SHP77 treated with DMSO at 0.1 percent for 48 hours (cell line): ENCODE data around the gene SEC61B.
"Not testable (repeated sequence)": the region's sequence is repeated elsewhere in the genome, so short reads cannot be mapped to it uniquely, and the experiment has no call there.

Experiments
- DNase-seq: peaks from one replicate; lab custom pipeline; 2025; lab: John Stamatoyannopoulos, UW

The SEC61B gene

DNA sequence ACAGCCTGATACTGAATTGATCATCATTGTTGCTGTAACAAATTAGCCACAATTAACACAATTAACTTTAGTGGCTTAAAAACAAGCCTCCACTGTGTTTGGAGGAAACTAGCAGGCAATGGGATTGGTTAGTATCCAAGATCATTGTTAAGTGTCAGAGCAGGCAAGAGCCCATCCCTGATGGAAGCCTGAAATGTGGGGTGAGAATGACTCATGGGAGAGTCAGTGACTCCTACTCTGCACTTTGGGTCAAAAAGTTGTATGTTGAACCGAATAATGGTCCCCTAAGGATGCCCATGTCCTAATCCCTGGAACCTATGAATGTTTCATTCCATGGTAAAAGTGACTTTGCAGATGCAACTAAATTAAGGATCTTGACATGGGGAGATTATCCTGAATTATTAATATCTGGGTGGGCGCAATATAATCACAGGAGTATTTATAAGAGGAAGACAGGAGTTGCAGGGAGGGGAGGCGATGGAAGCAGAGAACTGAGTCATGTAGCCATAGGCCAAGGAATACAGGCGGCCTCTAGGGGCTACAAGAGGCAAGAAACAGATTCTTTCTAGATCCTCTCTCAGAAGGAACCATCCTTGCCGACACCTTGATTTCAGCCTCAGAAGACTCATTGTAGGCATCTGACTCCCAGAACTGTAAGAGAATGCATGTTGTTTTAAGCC, 29.2 kb upstream of the SEC61B start:
- no peak for DNase-seq

DNA sequence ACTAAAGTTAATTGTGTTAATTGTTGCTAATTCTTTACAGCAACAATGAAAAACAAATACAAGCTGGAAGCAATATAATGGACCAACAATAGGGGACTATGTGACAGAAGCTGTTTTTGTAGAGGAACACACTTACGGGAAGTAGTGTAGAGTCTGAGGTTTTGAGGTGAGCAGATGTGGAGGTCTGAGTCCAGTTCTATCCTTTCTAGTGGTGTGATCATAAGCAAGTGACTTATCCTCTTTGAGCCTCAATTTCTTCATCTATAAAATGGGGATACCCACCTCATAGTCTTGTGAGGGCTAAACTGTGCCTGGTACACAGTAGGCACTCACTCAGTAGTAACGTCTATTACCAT, 28.6 kb upstream of the SEC61B start:
- DNase-seq, result no peak

DNA sequence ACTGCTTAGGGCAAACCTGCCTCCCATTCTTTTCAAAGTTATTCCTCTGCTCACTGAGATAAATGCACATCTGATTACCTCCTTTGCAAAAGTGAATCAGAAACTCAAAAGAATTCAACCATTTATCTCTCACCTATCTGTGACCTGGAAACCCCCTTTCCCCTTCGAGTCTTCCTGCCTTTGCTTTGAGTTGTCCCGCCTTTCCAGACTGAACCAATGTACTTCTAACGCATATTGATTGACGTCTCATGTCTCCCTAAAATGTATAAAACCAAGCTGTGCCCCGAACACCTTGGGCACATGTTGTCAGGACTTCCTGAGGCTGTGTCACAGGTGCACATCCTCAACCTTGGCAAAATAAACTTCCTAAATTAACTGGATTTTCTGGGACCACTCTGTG, 25.6 kb upstream of the SEC61B start:
- DNase-seq, result not testable (repeated sequence)

DNA sequence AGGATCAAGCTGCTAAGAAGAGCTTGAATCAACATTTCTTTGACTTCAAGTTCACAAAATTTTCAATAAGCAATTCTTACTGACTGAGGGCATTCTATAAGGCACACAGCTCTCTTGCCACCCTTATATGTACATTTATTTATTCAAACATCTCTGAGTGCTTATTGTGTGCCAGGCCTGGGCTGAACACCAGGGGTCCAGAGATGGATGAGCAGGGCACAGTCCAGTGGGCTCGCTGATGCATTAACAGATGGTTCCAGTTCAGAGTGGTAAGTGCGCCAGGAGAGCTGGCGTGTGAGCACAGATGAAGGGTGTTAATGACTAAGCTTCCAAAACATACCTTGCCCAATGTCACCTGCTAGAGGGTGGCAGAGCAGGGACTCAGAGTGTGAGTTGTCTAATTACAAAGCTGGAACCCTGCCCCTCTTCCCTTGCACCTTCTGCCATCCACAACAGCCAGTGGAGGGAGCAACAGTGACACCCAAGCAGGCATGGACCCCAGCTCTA, 24.9 kb upstream of the SEC61B start:
- no peak for DNase-seq

DNA sequence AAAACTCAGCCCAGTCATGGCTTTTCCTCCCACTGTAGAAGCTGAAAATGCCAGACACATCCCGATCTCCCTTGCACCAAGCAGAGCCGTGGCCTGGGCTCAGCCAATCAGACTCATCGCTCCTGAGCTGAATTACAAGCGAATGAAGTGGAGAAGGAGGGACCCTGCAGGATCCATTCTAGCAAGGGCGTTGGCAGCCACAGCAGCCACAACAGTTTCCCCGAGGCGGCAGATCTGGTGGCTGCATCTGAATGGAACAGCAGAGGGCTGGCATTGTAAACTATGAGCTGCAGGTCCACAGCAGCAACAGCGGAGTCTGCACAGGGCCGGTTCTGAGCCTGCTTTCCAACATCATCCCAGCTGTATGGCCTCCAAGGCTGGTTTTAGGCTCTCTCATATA, 24.1 kb upstream of the SEC61B start:
- no peak for DNase-seq

DNA sequence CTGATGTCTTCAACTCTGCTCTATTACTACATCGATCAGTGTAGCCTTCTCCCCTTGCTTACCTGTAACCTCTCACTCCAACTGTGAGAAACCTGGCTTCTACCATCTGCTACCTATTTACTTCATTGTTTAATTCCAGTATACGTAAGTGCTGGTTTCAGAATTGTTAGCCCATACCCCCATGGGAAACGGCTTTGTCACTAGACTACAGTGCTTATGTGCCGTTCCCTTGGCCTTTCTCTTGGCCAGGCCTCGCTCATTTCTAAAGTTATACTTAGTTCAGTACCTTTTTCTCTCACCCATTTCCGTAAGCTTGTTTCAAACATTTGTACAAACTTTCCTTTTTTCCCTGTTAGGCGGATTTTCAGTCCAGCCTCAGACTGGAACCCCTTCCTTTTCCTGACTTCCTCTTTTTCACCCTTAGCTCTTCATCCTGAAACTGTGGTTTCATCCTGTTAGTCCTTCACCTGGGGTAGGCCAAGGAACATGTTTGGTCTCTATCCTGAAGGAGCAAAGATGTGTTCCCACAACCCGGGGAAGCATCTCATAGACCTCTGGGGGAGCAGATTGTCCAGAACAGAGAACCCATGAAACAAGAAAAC, 22.0 kb upstream of the SEC61B start:
- no peak for DNase-seq

DNA sequence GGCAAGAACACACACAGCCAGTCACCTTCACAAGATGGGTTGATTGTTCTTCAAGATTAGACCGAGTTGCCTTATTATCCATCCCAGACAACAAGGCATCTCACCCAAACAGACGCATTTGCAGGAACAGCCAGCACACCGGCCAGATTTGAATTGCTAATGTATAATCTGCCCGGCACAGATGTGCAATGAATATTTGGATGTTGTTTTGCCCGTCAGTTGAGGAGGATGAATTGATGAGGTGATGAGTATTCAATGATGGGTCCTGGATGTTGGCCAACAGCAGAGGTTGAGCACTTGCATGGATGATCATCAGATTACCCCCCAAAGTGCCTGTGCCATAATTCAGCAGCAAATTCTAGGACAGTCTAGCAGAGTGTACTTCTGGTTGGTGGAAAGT, 20.5 kb upstream of the SEC61B start:
- no peak for DNase-seq

DNA sequence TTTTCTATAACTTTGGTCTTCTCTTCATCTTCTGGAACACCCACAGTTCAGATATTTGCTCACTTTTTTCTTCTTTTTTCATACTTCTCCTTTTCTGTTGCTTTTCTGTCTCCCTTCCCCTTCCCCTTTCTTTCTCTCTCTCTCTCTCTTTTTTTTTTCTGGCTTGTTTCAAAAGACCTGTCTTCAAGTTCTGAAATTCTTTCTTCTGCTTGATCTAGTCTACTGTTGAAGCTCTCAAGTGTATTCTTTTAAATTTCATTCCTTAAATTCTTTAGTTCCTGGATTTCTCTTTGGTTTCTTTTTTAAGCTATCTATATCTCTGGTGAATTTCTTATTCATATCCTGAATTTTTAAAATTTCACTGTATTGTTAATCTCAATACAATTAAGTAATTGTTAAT, 11.5 kb upstream of the SEC61B start:
- no peak for DNase-seq

DNA sequence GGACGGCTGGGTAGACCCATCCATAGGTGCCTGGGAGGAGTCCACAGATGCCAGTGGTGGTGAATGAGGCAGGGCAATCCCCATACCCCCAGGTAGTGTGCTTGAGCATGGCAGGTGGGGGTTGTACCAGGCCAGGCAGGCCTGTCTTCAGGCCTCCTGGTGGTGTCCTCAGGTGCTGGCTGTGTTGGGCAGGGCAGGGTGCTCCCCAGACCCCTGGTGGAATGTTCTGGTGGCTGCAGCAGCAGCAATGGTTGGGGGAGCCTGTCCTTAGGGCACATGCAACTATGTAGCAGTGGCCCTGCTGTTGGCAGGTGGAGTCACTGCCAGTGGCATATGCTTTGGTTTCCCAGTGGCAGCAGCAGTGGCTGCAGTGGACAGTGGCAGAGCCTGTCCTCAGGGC, 10.3 kb upstream of the SEC61B start:
- DNase-seq, result no peak

DNA sequence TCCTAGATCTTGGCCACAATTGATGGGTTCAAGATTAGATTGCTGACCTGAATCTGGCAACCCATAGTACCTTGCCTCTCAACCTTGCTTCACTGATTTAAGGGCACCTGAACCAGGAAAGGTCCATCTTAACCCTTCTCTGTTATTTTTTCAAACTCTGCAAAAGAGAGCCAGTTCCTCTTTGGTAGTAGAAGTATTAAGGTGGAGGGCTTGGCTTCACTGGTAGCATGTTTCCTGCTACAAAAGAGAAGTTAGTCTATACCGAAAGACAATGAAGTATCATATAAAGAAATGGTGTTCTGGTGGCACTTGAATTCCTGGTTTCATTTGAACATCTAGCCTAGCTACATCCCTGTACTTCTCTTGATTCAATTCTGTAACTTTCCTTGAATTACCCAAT, 8.9 kb upstream of the SEC61B start:
- DNase-seq, result no peak

DNA sequence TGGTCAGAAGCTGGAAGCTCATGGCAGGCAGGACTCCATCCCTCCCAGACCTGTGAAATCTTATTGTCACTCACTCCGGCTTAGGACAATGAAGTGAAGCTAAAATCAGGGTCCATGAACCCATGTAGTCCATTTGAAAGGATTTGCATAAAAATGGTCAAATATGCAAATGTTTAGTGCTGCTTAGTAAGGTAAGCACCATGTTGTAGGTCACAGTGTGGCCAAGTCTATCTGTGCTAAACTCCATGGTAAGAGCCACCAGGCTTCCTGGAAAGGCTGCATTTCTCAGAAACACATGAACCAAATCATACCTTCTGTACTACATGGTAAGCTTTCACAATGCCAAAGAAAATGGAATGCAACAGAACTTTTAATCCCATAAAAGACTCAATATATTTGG, 6.0 kb upstream of the SEC61B start:
- no peak for DNase-seq

DNA sequence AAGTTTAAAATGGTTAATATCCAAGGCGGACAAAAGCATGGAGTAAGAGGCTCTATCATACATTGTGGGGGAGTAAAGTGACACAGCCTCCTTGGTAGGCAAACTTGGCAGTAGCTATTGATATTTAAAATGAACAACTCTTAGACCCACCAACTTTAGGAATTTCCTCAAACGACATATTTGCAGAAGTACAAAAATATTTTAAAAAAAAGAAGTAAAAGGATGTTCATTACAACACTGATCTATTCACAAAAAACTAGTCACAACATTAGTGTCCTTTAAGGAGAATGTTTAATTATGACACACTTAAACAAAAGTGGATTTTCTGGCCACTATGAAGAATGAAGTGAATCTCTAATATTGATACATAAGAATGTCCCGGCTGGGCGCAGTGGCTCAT, 2.1 kb upstream of the SEC61B start:
- DNase-seq, result no peak

DNA sequence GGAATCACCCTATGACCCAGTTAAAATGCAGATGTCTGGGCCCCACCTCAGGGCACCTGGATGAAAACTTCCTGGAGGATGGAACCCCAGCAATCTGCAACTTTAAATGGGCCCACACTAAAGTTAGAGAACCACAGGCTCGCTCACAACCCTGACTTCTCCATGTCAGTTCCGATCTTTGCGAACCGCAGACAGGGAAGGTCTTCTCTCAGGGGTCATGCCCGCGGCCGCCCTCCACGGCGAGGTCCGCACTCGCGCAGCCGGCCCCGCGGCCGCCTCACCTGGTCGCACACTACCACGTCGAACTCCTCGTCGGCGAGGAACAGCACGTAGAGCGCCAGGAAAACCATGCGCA, 839 bp upstream of the SEC61B start:
- DNase-seq, result no peak

DNA sequence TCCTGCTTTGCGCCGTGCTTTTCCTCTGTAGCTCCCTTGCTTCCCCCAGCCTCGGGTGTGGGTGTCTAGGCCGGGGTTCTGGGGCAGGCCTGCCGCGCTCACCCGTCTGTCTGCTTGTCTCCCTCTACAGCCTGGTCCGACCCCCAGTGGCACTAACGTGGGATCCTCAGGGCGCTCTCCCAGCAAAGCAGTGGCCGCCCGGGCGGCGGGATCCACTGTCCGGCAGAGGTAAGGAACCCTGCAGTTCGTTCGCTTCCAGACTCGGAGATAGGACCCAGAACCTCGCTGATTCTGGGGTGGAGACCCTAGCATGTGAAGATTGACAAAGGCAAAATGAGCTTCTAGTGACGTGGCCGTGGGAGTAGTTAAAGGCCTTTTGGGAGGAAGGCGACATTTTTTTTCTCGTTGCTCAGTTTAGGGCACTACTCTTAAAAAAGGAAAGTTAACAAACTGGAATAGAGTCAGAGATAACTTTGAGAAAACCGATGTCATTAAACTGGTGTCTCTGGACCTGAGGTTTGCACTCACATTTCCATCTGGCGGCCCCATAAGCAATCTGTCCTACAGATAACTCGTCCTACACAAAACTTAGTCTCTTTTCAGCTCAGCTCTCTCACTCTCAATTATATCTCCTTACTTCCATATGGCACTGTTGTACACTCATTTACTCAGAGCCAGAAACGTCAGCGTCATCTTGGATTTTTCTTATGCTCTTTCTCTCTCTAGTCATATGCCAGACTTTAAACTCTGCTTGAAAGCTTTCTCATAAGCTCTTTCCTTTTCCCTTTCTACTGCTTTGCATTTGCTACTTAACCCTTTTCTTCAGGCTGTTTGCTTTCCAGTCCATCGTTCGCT, 561 bp downstream of the SEC61B start:
- DNase-seq, result no peak

DNA sequence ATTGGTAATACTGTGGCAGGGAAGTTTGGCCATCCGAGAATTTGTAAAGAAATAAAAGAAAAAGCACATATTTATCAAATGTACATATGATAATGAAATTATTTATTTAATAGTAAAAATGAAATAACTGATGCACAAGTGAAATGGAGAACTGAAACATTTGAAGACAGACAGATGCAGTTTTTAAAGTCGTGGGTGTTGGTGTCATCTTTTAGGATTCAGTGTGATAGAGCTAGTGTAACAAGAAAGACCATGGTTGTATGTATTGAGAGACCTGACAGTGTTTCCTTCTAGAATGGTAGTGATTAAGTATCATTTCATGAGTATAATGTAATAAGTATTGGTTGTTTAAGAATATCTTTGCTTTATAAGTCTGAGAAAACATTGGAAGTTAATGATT, 2.4 kb downstream of the SEC61B start:
- DNase-seq, result no peak

DNA sequence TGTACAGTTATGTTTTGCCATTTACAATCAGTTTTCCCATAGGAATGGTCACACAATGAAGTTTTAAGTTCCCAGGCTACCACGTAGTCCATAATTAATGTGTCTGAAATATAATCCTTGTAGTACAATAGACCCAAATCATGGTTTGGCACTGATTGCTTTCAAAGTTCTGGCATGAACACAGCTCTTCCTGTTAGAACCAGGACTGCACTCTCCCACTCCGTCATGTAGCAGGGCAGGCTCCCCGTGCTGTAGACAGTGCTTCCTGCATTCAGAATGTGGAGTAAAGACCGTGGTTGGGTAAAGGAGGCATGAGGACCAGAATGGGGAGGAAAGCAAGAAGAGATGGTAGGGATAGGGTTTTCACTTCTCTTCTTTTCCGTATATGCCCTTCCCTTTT, 4.0 kb downstream of the SEC61B start:
- no peak for DNase-seq

DNA sequence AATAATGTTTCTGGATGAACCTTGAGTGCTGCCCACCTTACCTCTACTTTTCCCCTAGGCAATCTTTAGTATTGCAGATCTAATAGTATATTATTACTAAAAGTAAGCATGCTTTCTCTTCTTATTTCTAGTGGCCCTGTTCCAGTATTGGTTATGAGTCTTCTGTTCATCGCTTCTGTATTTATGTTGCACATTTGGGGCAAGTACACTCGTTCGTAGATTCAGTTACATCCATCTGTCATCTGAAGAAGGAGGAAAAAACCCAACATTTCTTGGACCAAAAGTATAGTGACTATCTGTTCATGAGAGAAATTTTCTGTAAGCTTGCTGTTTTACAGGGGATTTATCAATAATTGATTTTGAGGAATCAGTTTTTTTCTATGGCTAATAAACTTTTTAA, 8.1 kb downstream of the SEC61B start:
- no peak for DNase-seq

DNA sequence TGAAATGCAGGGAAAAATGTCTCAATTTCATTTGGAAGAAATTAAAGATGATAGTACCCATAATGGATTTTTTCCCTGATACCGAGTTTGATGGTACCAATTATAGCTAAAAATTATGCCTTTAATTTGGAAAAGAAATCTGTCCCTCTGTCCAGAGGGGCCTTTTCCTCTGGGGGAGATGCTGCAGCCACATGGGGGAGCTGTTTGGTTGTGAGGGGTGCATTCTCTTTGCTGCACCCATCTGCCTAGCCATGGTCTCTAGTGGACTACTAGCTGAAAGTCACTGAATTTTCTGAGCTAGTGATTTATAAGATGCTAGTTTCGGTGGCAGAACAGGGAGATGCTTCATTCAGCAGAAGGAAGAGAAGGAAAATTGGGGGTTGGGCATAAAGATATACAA, 9.6 kb downstream of the SEC61B start:
- DNase-seq, result no peak

DNA sequence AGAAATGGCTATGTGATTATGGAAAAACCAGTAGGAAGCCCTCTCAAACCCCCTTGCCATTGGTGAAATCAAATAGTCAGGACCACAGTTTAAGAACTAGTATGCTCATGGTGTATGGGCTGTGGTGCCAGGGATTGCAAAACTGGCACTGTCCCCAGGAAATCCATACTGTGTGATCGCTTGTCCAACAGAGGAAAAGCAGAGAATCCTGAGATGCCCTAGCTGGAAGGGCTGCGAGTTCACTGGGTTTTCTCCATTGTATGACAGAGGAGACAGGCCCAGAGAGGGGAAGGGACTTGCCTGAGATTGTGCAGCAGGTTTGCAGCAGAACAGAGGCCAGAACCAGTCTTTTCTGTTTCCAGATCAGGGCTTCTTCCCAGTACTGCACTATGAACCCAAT, 12.5 kb downstream of the SEC61B start:
- no peak for DNase-seq

DNA sequence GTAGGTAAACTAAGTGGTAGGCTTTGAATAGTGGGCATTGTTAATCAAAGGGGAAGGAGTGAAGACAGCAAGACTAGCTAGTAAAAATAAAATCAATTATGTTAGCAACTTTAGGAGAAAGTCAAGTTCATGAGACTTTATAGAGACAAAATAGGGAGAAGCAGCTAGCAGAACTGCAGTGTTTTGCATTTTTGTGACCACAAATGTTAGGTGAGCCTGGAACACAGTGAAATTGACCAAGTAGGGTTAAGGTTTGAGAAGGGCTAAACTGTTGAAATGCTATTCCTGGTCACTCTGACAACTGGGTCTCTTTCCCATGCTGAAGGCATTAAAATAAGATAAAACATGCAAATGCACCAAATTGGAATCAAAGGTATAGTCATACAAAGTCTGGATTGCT, 13.0 kb downstream of the SEC61B start:
- no peak for DNase-seq

DNA sequence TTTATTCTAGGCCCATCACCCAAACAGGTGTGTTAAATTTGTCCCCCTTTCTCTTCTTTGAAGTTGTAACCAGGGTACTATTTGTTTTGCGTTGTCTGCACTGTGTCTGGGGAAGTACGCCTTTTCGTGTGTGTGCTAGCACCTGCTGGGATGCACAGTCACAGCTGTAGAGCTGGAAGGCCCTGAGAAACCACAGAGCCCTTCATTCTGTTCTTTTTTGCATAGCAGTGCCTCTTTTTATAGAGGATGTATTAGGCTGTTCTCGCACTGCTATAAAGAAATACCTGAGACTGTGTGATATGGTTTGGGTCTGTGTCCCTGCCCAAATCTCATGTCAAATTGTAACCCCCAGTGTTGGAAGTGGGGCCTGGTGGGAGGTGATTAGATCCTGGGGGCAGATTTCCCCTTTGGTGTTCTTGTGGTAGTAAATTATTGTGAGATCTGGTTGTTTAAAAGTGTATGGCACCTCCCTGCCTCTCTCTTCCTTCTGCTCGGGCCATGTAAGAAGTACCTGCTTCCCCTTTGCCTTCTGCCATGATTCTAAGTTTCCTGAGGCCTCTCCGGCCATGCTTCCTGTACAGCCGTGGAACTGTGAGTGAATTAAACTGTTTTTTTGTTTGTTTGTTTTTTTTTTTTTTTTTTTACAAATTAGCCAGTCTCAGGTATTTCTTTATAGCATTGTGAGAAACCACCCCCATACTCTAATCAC, 14.0 kb downstream of the SEC61B start:
- DNase-seq, result no peak

DNA sequence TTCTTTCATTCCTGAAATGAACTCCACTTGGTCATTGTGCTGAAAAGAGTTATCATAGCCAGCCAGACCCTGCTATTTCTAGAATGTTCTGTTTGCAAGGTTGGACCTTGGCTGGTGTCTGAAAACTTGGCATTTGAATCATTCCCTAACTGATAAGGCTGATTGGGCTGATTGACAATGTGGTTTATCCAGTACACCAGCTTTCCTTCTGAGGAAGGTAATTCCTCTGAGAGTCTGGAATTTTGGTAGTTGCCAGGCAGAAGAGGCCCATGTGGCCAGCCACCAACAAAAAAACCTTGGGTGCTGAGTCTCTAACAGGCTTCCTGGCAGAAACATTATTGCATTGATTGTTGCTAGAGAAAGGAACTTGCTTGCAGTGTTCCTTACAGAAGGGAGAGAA, 15.3 kb downstream of the SEC61B start:
- DNase-seq, result no peak

DNA sequence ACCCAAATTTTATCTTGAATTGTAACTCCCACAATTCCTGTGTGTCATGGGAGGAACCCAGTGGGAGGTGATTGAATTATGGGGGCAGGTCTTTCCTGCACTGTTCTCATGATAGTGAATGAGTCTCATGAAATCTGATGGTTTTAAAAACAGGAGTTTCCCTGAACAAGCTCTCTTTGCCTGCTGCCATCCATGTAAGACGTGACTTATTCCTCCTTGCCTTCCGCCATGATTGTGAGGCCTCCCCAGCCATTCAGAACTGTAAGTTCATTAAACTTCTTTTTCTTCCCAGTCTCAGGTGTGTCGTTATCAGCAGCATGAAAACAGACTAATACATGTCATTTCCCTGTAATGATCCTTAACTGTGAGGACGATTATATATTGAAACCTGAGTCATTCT, 15.8 kb downstream of the SEC61B start:
- not testable (repeated sequence) for DNase-seq
